DLD1 (cell line): ENCODE results near the gene NMT1.
"Not testable (repeated sequence)": the region's sequence is repeated elsewhere in the genome, so short reads cannot be mapped to it uniquely, and the experiment has no call there.

Experiments
- in situ Hi-C: cut with HindIII; loops from 2 replicates; pipeline ENCODE4 v1.10.0; 2017; ENCODE audit warnings: low sequenced_read_pairs

The NMT1 gene

GRCh38 chr17:45117848-45118646 is 56.9 kb downstream of the NMT1 start:
- in situ Hi-C loops, result no loop called here

GRCh38 chr17:45118691-45119090 is 57.6 kb downstream of the NMT1 start:
- in situ Hi-C loops, result no loop called here

- in situ Hi-C loops, result no loop called here
Measured at GRCh38 chr17:45119964-45120363, 58.8 kb downstream of the NMT1 start.

GRCh38 chr17:45120558-45120957 is 59.4 kb downstream of the NMT1 start:
- in situ Hi-C loops, result no loop called here

GRCh38 chr17:45121055-45121454 is 59.9 kb downstream of the NMT1 start:
- in situ Hi-C loops, result no loop called here

- in situ Hi-C loops, result no loop called here
Measured at GRCh38 chr17:45123076-45123770, 62.1 kb downstream of the NMT1 start.

GRCh38 chr17:45123930-45124796 is 63.0 kb downstream of the NMT1 start:
- in situ Hi-C loops, result no loop called here

- in situ Hi-C loops, result not testable (repeated sequence)
Measured at GRCh38 chr17:45124797-45125122, 63.6 kb downstream of the NMT1 start.

GRCh38 chr17:45125509-45125908 is 64.4 kb downstream of the NMT1 start:
- in situ Hi-C loops, result no loop called here

GRCh38 chr17:45127207-45127547 is 66.1 kb downstream of the NMT1 start:
- in situ Hi-C loops, result no loop called here

GRCh38 chr17:45127548-45128300 is 66.6 kb downstream of the NMT1 start:
- in situ Hi-C loops, result no loop called here

- in situ Hi-C loops, result no loop called here
Measured at GRCh38 chr17:45128331-45128730, 67.2 kb downstream of the NMT1 start.

- in situ Hi-C loops, result no loop called here
Measured at GRCh38 chr17:45128989-45129388, 67.9 kb downstream of the NMT1 start.

- in situ Hi-C loops, result no loop called here
Measured at GRCh38 chr17:45129426-45129939, 68.4 kb downstream of the NMT1 start.

- in situ Hi-C loops, result no loop called here
Measured at GRCh38 chr17:45129940-45130680, 69.0 kb downstream of the NMT1 start.

GRCh38 chr17:45130681-45131615 is 69.8 kb downstream of the NMT1 start:
- in situ Hi-C loops, result no loop called here

GRCh38 chr17:45131616-45132319 is 70.7 kb downstream of the NMT1 start:
- in situ Hi-C loops, result no loop called here

- in situ Hi-C loops, result no loop called here
Measured at GRCh38 chr17:45132320-45132571, 71.1 kb downstream of the NMT1 start, which contains the start of gene PLCD3. TSS of gene PLCD3 (minus strand) at chr17:45132515. CDS start at chr17:45132410, 105 bp downstream.
